Activated CD4-positive, alpha-beta T cell treated with anti-CD3 and anti-CD28 coated beads, Interleukin-2, Interleukin-6, amounts not matched to agents 100 ng/mL and 50 ng/mL, durations not matched to agents 16 hours and 8 hours (primary cell): ENCODE results near the gene APOM.

Source experiments
- DNase-seq: peaks from one replicate; pipeline ENCODE4 v3.0.0-alpha.2; 2020

APOM gene

GRCh38 chr6:31631681-31632278 is 23.9 kb upstream of the APOM start:
- DNase-seq: no peak

DNA sequence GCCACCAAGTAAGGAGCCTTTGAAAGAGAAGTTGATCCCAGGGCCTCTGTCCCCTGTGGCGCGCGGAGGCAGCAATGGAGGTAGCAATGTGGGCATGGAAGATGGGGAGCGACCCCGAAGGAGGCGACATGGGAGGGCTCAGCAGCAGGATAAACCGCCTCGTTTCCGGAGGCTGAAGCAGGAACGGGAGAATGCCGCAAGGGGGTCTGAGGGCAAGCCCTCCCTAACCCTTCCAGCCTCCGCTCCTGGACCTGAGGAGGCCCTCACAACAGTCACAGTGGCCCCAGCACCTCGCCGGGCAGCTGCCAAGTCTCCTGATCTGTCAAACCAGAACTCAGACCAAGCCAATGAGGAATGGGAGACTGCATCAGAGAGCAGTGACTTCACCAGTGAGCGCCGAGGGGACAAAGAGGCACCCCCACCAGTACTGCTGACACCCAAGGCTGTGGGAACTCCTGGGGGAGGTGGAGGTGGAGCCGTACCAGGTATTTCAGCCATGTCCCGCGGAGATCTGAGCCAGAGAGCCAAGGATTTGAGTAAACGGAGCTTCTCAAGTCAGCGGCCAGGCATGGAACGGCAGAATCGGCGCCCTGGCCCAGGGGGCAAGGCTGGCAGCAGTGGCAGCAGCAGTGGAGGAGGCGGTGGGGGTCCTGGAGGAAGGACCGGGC is 23.3 kb upstream of the APOM start:
- DNase-seq: no peak

GRCh38 chr6:31633447-31633846 is 22.2 kb upstream of the APOM start:
- no peak for DNase-seq

DNA sequence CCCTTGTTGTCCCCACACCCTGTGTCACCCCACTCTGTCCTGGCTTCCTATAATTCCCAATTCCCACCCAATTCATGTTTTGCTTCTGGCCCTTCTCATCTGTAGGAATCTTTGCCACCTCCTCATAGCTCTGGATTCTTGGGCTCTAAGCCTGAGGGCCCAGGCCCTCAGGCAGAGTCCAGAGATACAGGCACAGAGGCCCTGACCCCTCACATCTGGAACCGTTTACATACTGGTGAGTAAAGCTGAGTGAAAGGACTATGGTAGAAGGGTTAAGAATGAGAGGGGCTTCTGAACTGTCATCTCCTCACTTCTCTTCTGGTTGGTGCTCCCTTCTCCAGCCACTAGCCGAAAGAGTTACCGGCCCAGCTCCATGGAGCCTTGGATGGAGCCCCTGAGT is 21.6 kb upstream of the APOM start:
- no peak for DNase-seq

- DNase-seq: no peak
These were observed 20.6 kb upstream of the APOM start for GRCh38 chr6:31634969-31635575.

DNA sequence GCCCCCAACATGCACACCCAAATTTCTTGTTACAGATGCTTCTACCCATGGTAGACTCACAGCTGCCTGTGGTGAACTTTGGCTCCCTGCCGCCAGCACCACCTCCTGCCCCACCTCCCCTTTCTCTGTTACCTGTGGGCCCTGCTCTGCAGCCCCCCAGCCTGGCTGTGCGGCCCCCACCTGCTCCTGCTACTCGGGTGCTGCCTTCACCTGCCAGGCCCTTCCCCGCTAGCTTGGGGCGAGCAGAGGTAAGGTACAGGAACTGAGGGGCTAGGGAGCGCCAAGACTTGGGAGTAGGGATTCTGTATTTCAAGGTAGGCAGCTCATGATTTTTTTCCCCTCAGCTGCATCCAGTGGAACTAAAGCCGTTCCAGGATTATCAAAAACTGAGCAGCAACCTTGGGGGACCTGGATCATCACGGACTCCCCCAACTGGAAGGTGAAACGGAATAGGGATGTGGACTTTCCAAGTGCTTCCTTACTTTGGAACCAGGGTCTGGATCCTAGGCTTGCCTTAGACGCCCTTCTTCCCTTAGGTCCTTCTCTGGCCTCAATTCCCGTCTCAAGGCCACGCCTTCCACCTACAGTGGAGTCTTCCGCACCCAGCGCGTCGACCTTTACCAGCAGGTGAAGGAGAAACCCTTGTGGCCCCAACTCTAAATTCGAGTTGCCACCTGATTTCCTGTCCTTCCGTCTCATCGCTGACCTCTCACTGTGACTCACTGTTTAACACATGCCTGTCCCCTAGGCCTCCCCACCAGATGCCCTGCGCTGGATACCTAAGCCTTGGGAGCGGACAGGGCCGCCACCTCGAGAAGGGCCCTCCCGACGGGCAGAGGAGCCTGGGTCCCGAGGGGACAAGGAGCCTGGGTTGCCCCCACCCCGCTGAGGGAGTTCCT is 18.7 kb upstream of the APOM start:
- no peak for DNase-seq

- no peak for DNase-seq
These were observed 16.7 kb upstream of the APOM start for GRCh38 chr6:31639043-31639442.

DNA sequence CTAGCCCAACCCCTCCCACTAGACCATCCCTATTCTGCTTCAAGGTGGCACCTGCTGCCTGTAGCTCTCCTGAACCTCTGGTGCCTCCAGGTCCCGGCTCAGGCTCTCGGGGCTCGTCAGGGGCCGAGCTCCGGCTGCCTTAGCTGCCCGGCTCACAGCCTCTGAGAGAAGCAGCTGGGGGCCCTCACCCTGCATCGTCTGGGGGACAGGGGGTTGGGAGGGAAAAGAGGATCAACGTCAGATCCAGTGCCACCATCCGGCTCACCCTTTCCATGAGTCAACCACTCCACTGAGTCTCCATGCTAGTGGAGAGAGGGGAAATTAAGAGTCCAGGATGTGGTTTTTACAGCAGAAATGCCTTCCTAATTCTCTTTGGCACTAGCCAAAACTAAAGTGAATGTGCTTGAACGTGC is 16.2 kb upstream of the APOM start:
- DNase-seq: peak; percentile 29

DNA sequence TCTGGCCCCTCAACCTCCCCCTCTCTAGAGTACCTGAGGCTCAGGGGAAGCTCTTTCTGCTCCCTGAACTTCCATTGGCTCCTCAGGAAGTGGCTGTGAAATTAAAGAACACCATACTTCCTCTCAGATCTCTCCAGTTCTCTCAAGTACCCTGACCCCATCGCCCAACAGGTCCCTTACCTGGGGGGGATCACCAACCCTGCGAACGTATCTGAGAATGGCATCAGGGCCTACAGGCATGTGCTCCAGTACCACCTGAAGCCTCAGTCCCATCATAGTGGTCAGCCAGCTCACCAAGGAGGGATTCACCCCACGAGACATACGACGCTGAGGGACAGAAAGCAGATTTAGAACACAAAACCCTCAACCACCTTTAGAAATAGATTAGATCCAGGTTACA is 15.1 kb upstream of the APOM start:
- DNase-seq: no peak

GRCh38 chr6:31641370-31641769 is 14.3 kb upstream of the APOM start:
- no peak for DNase-seq

- no peak for DNase-seq
These were observed 12.7 kb upstream of the APOM start for GRCh38 chr6:31642798-31643570.

GRCh38 chr6:31643818-31644454 is 11.8 kb upstream of the APOM start:
- no peak for DNase-seq

GRCh38 chr6:31645325-31645724 is 10.4 kb upstream of the APOM start:
- no peak for DNase-seq

GRCh38 chr6:31651602-31652191 is 4.0 kb upstream of the APOM start:
- DNase-seq: peak; percentile 75

DNA sequence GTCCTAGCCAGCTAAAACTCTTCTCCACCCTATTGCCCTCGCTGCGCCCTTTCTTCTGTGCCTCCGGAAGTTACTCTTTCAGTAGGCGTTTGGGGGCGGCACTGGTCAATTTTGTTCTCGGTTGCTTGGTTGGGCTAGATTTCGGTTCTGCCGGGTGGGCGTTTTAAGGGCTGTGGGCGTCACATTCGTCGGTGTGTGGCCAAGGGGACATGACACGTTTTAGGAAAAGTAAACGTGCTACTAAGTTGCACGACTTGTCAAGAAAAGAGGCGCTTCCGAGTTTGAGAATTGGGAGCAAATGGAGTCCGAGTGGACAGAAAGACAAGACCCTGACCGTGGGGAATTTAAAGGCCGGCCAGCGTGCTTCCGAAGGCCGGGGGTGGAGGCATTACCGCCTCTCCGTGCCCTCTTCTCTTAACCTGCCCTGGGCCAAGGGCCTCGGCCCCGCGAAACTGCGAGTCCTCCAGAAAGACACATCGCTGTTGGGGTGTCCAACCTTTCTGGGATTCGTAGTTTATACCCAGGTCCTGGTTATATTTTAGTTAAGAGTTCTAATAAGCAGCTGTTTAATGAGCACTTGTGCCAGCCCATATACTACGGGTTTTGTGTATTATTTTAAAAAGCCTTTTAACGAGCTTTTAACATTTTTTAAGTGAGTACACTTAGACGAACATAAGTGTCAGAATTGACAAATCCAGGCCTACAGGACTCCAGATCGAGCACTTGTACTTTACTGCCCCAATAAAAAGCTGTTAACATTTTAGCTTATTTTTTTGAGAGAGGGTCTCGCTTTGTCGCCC is 2.6 kb upstream of the APOM start:
- peak; percentile 90 for DNase-seq

DNA sequence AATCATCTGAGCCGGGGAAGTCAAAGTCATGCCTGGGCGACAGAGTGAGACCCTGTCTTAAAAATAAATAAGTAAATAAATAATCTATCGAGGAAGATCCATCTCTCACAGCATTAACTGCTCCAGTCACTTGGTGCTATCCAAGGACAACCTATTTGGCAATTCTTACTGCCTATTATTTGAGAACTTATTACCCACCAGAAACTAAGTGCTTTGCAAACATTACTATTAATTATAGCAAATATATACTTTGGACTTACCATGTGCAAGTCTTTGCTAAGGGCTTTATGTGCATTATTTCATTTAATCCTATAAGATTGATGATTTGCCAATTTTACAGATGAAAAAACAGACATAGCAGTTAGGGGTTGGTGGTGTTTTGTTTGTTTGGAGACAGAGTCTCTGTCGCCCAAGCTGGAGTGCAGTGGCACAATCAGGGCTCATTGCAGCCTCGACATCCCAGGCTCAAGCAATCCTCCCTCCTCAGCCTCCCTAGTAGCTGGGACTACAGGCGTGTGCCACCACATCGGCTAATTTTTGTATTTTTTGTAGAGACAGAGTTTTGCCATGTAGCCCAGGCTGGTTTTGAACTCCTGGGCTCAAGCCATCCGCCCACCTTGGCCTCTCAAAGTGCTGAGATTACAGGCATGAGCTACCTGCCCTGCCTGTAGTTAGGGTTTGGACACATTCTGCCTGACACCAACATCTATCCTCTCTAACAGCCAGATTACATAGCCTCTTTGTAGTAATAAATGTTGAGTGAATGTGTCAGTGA is 933 bp upstream of the APOM start:
- no peak for DNase-seq

DNA sequence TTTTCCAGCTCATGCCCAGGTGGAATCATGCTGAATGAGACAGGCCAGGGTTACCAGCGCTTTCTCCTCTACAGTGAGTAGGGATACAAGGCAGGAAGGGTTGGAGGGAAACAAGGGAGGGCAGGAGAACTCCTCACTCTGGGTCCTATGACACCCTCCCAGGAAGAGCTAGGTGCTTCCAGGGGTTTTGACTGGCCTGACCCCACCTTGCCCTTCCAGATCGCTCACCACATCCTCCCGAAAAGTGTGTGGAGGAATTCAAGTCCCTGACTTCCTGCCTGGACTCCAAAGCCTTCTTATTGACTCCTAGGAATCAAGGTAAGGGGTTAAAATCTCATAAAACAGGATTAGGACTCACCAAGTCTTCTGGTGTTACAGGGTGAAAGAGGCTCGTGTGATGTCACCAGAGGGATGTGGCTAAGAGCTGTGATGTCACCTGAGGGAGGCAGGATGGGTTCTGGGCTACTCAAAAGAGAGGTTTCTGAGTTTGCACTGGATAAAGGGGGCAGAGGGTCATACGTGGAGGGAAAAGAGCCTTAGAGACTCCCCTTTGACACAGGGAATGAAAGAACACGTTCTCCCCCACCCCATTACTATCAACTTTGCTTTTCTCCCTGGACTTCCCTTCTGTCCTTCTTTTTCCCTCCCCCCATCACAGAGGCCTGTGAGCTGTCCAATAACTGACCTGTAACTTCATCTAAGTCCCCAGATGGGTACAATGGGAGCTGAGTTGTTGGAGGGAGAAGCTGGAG is 1.9 kb downstream of the APOM start:
- DNase-seq: peak; percentile 45

GRCh38 chr6:31658158-31658688 is 2.5 kb downstream of the APOM start:
- no peak for DNase-seq
